Left renal cortex interstitium (tissue), 4 donors: ENCODE results near the gene EMD. TPM values are rescaled to one million over a fixed set of nuclear protein-coding genes. Genes with fewer than 3 reads are reported as not detected.
"Not testable (repeated sequence)": the region's sequence is repeated elsewhere in the genome, so short reads cannot be mapped to it uniquely, and the experiment has no call there.

ENCODE experiments used
- DNase-seq, 4 donors: peaks; one replicate each; pipeline ENCODE4 v3.0.0-alpha.2; 2013; ENCODE audit warnings: low read depth in 4 of 4, low spot score in 2 of 4, missing footprints in 1 of 4
- polyA plus RNA-seq, 4 donors: library from polyadenylated mRNA; unstranded; fragments of 120-200 nt; gene quantifications; one replicate each; pipeline ENCODE4 v1.2.1, GENCODE V29; 2013; ENCODE audit not compliant: insufficient read length in 4 of 4

EMD gene
- polyA plus RNA-seq, 4 donors, result 63.4 to 76.3 (median 74.9) TPM

- not testable (repeated sequence) for DNase-seq
These were observed 9.6 kb downstream of the EMD start for GRCh38 chrX:154388649-154389048.

GRCh38 chrX:154389812-154390747 is 11.0 kb downstream of the EMD start:
- not testable (repeated sequence) for DNase-seq

GRCh38 chrX:154396363-154396762 is 17.3 kb downstream of the EMD start:
- not testable (repeated sequence) for DNase-seq

GRCh38 chrX:154396973-154397887 is 18.1 kb downstream of the EMD start:
- DNase-seq, result no peak

- peak; percentile 70 to 88 (median 80) for DNase-seq
These were observed 19.0 kb downstream of the EMD start, which contains the start of gene RPL10 for GRCh38 chrX:154397888-154398667. Gene RPL10, plus strand, starts transcription at chrX:154398377. Its CDS starts 143 bp downstream, at chrX:154398520.

- DNase-seq, result no peak
These were observed 19.8 kb downstream of the EMD start for GRCh38 chrX:154398668-154399526.

GRCh38 chrX:154399527-154400368 is 20.7 kb downstream of the EMD start:
- DNase-seq, result no peak

GRCh38 chrX:154400369-154400817 is 21.3 kb downstream of the EMD start:
- DNase-seq, result not testable (repeated sequence)

GRCh38 chrX:154401045-154401799 is 22.1 kb downstream of the EMD start:
- DNase-seq, result no peak

- DNase-seq, result no peak
These were observed 23.0 kb downstream of the EMD start for GRCh38 chrX:154401918-154402621.

- DNase-seq, result no peak
These were observed 23.6 kb downstream of the EMD start for GRCh38 chrX:154402622-154403127.

- DNase-seq, result no peak
These were observed 24.1 kb downstream of the EMD start for GRCh38 chrX:154403192-154403591.

GRCh38 chrX:154403858-154404257 is 24.8 kb downstream of the EMD start:
- DNase-seq, result no peak

GRCh38 chrX:154404625-154405192 is 25.6 kb downstream of the EMD start:
- DNase-seq, result no peak

GRCh38 chrX:154408659-154409221 is 29.6 kb downstream of the EMD start:
- DNase-seq, result no peak

GRCh38 chrX:154409222-154409871 is 30.3 kb downstream of the EMD start, which contains the start of gene DNASE1L1:
Gene DNASE1L1, minus strand, starts transcription at chrX:154409254. Its CDS starts 3,686 bp downstream, at chrX:154405568.
- peak in 1 of 4 donors; percentile 17 for DNase-seq
